ENCODE data around the gene MIEN1.
"Not testable (repeated sequence)": the region's sequence is repeated elsewhere in the genome, so short reads cannot be mapped to it uniquely, and the experiment has no call there.

MIEN1 gene

DNA sequence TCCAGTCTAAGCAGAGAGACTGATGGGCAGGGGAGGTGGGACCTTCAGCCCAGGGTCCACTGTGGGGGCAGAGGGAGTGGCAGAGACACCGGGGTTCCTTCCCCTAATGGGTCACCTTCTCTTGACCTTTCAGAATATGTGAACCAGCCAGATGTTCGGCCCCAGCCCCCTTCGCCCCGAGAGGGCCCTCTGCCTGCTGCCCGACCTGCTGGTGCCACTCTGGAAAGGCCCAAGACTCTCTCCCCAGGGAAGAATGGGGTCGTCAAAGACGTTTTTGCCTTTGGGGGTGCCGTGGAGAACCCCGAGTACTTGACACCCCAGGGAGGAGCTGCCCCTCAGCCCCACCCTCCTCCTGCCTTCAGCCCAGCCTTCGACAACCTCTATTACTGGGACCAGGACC, 2.8 kb downstream of the MIEN1 start:
- no peak for DNase-seq (ENCODE audit: low spot score)
- TF ChIP-seq, protein P1, sequence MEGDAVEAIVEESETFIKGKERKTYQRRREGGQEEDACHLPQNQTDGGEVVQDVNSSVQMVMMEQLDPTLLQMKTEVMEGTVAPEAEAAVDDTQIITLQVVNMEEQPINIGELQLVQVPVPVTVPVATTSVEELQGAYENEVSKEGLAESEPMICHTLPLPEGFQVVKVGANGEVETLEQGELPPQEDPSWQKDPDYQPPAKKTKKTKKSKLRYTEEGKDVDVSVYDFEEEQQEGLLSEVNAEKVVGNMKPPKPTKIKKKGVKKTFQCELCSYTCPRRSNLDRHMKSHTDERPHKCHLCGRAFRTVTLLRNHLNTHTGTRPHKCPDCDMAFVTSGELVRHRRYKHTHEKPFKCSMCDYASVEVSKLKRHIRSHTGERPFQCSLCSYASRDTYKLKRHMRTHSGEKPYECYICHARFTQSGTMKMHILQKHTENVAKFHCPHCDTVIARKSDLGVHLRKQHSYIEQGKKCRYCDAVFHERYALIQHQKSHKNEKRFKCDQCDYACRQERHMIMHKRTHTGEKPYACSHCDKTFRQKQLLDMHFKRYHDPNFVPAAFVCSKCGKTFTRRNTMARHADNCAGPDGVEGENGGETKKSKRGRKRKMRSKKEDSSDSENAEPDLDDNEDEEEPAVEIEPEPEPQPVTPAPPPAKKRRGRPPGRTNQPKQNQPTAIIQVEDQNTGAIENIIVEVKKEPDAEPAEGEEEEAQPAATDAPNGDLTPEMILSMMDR (IDR thresholded peaks at IDR 0.05; ENCODE audit: extremely low read depth, missing control alignments) = no peak

DNA sequence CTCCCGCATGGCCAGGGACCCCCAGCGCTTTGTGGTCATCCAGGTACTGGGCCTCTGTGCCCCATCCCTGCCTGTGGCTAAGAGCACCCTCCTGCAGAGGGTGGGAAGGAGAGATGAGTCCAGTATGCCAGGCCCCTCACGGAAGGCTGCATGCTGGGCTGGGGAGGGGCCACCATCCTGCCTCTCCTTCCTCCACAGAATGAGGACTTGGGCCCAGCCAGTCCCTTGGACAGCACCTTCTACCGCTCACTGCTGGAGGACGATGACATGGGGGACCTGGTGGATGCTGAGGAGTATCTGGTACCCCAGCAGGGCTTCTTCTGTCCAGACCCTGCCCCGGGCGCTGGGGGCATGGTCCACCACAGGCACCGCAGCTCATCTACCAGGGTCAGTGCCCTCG, 3.7 kb downstream of the MIEN1 start:
- TF ChIP-seq, protein P1 (IDR thresholded peaks at IDR 0.05; ENCODE audit: extremely low read depth, missing control alignments) = no peak
- no peak for DNase-seq (ENCODE audit: low spot score)

DNA sequence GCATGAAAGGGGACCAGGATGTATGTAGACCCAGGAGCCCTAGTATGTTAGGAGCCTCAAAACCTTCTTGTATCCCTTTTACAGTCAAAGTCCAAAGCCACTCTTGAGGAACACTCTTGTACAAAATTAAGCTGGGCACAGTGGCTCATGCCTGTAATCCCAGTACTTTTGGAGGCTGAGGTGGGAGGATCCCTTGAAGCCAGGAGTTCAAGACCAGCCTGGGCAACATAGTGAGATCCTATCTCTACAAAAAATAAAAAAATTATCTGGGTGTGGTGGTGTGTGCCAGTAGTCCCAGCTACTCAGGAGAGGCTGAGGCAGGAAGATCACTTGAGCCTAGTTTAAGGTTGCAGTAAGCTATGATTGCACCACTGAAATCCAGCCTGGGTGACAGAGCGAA, 4.4 kb downstream of the MIEN1 start:
- DNase-seq (ENCODE audit: low spot score) = not testable (repeated sequence)

DNA sequence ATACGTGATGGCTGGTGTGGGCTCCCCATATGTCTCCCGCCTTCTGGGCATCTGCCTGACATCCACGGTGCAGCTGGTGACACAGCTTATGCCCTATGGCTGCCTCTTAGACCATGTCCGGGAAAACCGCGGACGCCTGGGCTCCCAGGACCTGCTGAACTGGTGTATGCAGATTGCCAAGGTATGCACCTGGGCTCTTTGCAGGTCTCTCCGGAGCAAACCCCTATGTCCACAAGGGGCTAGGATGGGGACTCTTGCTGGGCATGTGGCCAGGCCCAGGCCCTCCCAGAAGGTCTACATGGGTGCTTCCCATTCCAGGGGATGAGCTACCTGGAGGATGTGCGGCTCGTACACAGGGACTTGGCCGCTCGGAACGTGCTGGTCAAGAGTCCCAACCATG, 5.6 kb downstream of the MIEN1 start:
- no peak for DNase-seq (ENCODE audit: low spot score)
- TF ChIP-seq, protein P1 (IDR thresholded peaks at IDR 0.05; ENCODE audit: extremely low read depth, missing control alignments) = no peak

DNA sequence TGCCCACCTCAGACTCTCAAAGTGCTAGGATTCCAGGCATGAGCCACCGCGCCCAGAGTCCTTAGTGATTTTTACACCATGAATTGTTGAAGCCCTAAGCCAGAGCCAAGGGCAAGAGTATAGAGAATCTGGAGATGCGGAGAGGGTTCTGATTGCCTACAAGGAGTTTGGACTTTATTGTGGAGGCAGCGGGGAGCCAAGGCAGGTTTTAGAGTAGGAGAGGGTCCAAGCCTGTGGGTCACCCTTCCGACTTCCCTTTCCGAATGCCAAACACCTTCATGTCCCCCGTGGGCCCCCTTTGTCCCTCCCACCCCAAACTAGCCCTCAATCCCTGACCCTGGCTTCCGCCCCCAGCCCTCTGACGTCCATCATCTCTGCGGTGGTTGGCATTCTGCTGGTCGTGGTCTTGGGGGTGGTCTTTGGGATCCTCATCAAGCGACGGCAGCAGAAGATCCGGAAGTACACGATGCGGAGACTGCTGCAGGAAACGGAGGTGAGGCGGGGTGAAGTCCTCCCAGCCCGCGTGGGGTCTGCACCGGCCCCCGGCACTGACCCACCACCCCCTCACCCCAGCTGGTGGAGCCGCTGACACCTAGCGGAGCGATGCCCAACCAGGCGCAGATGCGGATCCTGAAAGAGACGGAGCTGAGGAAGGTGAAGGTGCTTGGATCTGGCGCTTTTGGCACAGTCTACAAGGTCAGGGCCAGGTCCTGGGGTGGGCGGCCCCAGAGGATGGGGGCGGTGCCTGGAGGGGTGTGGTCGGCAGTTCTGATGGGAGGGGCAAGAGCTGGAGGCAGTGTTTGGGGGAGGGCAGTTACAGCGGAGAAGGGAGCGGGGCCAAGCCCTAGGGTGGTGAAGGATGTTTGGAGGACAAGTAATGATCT, 7.1 kb downstream of the MIEN1 start:
- no peak for DNase-seq (ENCODE audit: low spot score)
- TF ChIP-seq, protein P1 (IDR thresholded peaks at IDR 0.05; ENCODE audit: extremely low read depth, missing control alignments) = no peak

DNA sequence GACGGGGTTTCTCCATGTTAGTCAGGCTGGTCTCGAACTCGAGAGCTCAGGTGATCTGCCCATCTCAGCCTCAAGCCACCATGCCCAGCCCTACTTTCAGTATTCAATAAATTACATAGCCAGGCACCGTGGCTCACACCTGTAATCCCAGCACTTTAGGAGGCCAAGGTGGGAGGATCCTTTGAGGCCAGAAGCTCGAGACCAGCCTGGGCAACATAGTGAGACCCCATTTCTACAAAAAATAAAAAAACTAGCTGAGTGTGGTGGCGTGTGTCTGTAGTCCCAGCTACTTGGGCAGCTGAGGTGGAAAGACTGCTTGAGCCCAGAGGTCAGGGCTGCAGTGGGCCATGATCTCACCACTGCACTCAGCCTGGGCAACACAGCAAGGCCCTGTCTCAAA, 8.2 kb downstream of the MIEN1 start:
- TF ChIP-seq, protein P1 (IDR thresholded peaks at IDR 0.05; ENCODE audit: extremely low read depth, missing control alignments) = no peak

DNA sequence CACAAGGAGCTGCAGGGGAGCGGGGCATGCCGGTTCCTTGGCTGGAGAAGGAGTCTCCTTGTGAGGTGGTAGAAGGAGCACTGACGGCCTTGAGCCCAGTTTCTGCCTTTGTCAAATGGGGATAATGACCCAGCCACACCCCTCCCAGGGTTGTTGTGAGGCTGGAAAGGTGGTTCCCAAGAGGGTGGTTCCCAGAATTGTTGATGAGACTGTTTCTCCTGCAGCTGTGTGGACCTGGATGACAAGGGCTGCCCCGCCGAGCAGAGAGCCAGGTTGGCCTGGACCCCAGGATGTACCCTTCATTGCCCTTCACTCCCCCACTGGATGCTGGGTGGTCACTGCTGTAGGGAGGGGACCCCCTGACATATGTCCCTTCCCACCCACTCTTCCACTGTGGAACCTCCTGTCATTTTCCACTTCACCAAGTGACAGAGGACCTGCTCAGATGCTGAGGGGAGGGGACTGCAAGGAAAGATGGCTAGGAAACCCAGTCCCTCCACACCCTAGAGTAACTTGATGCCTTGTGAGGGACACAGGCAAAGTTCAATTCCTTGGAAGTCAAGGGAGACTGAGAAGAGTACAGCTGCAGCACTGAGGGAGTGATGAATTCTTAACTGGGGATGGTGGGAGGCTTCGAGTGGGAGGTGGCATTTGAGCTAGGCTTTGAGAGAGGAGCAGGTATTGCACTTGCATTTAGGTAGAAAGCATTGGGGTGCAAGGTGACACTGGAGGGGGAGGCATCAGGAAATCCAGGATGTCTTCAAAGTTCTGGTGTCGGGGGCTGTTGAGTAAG, 10.6 kb downstream of the MIEN1 start:
- DNase-seq (ENCODE audit: low spot score) = no peak
- TF ChIP-seq, protein P1 (IDR thresholded peaks at IDR 0.05; ENCODE audit: extremely low read depth, missing control alignments) = no peak

More for the DNA sequence above, 8.2 kb downstream of the MIEN1 start:
- no peak for DNase-seq (ENCODE audit: low spot score)

Measured in GM20000 (cell line).